ENCODE measurements around the gene KIAA1549.

KIAA1549 gene

GRCh38 chr7:138864667-138865066 is 116.5 kb downstream of the KIAA1549 start:
- Histone ChIP-seq H3K36me3 (ENCODE audit: control insufficient read depth, insufficient read depth, low read length, severe bottlenecking) (no peaks in the 10 kb centered on the region), H3K9ac (ENCODE audit: low read length) (no peak overlapping the region), H3K4me1 (ENCODE audit: control insufficient read depth, insufficient read depth, low read length) (peaks cover 9% of the 10 kb centered on the region), H3K4me3 (ENCODE audit: low read length) (no peak overlapping the region), H3K9me3 (ENCODE audit: control insufficient read depth, low read length) (no peaks in the 10 kb centered on the region), H3K27me3 (replicated peaks; ENCODE audit: control insufficient read depth, insufficient read depth, low read length) (no peaks in the 10 kb centered on the region)
- peak; percentile 90 for DNase-seq (ENCODE audit: low read depth)

- DNase-seq (ENCODE audit: low read depth), result no peak
- Histone ChIP-seq H3K27me3 (replicated peaks; ENCODE audit: control insufficient read depth, insufficient read depth, low read length) (no peaks in the 10 kb centered on the region), H3K4me3 (ENCODE audit: low read length) (no peak overlapping the region), H3K9me3 (ENCODE audit: control insufficient read depth, low read length) (no peaks in the 10 kb centered on the region), H3K9ac (ENCODE audit: low read length) (no peak overlapping the region), H3K36me3 (ENCODE audit: control insufficient read depth, insufficient read depth, low read length, severe bottlenecking) (no peaks in the 10 kb centered on the region), H3K4me1 (ENCODE audit: control insufficient read depth, insufficient read depth, low read length) (peaks cover 9% of the 10 kb centered on the region)
Observed at GRCh38 chr7:138863931-138864330, 117.3 kb downstream of the KIAA1549 start.

GRCh38 chr7:138861051-138861450 is 120.1 kb downstream of the KIAA1549 start:
- Histone ChIP-seq H3K9ac (ENCODE audit: low read length) (no peak overlapping the region), H3K36me3 (ENCODE audit: control insufficient read depth, insufficient read depth, low read length, severe bottlenecking) (no peaks in the 10 kb centered on the region), H3K27me3 (replicated peaks; ENCODE audit: control insufficient read depth, insufficient read depth, low read length) (no peaks in the 10 kb centered on the region), H3K4me1 (ENCODE audit: control insufficient read depth, insufficient read depth, low read length) (peaks cover 9% of the 10 kb centered on the region), H3K9me3 (ENCODE audit: control insufficient read depth, low read length) (peaks cover 21% of the 10 kb centered on the region), H3K4me3 (ENCODE audit: low read length) (no peak overlapping the region)
- no peak for DNase-seq (ENCODE audit: low read depth)

- Histone ChIP-seq H3K4me3 (ENCODE audit: low read length) (no peak overlapping the region), H3K9ac (ENCODE audit: low read length) (no peak overlapping the region), H3K36me3 (ENCODE audit: control insufficient read depth, insufficient read depth, low read length, severe bottlenecking) (no peaks in the 10 kb centered on the region), H3K4me1 (ENCODE audit: control insufficient read depth, insufficient read depth, low read length) (no peaks in the 10 kb centered on the region), H3K27me3 (replicated peaks; ENCODE audit: control insufficient read depth, insufficient read depth, low read length) (no peaks in the 10 kb centered on the region), H3K9me3 (ENCODE audit: control insufficient read depth, low read length) (peaks cover 21% of the 10 kb centered on the region)
- DNase-seq (ENCODE audit: low read depth), result no peak
Observed at GRCh38 chr7:138857728-138858127, 123.5 kb downstream of the KIAA1549 start.

- no peaks in the 10 kb centered on the region for H3K36me3 ChIP-seq (ENCODE audit: control insufficient read depth, insufficient read depth, low read length, severe bottlenecking)
Observed at GRCh38 chr7:138854115-138854645, 127.0 kb downstream of the KIAA1549 start.

GRCh38 chr7:138853448-138853847 is 127.7 kb downstream of the KIAA1549 start:
- Histone ChIP-seq H3K4me1 (ENCODE audit: control insufficient read depth, insufficient read depth, low read length) (peaks cover 1% of the 10 kb centered on the region), H3K27me3 (replicated peaks; ENCODE audit: control insufficient read depth, insufficient read depth, low read length) (no peaks in the 10 kb centered on the region), H3K9ac (ENCODE audit: low read length) (no peak overlapping the region), H3K36me3 (ENCODE audit: control insufficient read depth, insufficient read depth, low read length, severe bottlenecking) (no peaks in the 10 kb centered on the region), H3K4me3 (ENCODE audit: low read length) (no peak overlapping the region), H3K9me3 (ENCODE audit: control insufficient read depth, low read length) (peaks cover 21% of the 10 kb centered on the region)
- peak; percentile 5 for DNase-seq (ENCODE audit: low read depth)

More at GRCh38 chr7:138854115-138854645, 127.0 kb downstream of the KIAA1549 start:
- H3K4me1 ChIP-seq (ENCODE audit: control insufficient read depth, insufficient read depth, low read length), result no peaks in the 10 kb centered on the region
- no peaks in the 10 kb centered on the region for H3K27me3 ChIP-seq (replicated peaks; ENCODE audit: control insufficient read depth, insufficient read depth, low read length)
- H3K9ac ChIP-seq (ENCODE audit: low read length), result no peak overlapping the region
- DNase-seq (ENCODE audit: low read depth), result no peak
- H3K4me3 ChIP-seq (ENCODE audit: low read length), result no peak overlapping the region
- H3K9me3 ChIP-seq (ENCODE audit: control insufficient read depth, low read length), result peaks cover 21% of the 10 kb centered on the region

GRCh38 chr7:138852469-138852868 is 128.7 kb downstream of the KIAA1549 start:
- peaks cover 13% of the 10 kb centered on the region for H3K9me3 ChIP-seq (ENCODE audit: control insufficient read depth, low read length)
- no peaks in the 10 kb centered on the region for H3K36me3 ChIP-seq (ENCODE audit: control insufficient read depth, insufficient read depth, low read length, severe bottlenecking)
- H3K9ac ChIP-seq (ENCODE audit: low read length), result no peak overlapping the region
- peaks cover 7% of the 10 kb centered on the region for H3K4me1 ChIP-seq (ENCODE audit: control insufficient read depth, insufficient read depth, low read length)
- no peak overlapping the region for H3K4me3 ChIP-seq (ENCODE audit: low read length)
- no peaks in the 10 kb centered on the region for H3K27me3 ChIP-seq (replicated peaks; ENCODE audit: control insufficient read depth, insufficient read depth, low read length)
- no peak for DNase-seq (ENCODE audit: low read depth)

GRCh38 chr7:138849701-138850100 is 131.5 kb downstream of the KIAA1549 start:
- no peak for DNase-seq (ENCODE audit: low read depth)
- Histone ChIP-seq H3K4me1 (ENCODE audit: control insufficient read depth, insufficient read depth, low read length) (peaks cover 7% of the 10 kb centered on the region), H3K27me3 (replicated peaks; ENCODE audit: control insufficient read depth, insufficient read depth, low read length) (no peaks in the 10 kb centered on the region), H3K9ac (ENCODE audit: low read length) (no peak overlapping the region), H3K36me3 (ENCODE audit: control insufficient read depth, insufficient read depth, low read length, severe bottlenecking) (no peaks in the 10 kb centered on the region), H3K4me3 (ENCODE audit: low read length) (no peak overlapping the region), H3K9me3 (ENCODE audit: control insufficient read depth, low read length) (no peaks in the 10 kb centered on the region)

GRCh38 chr7:138848056-138848980 is 132.9 kb downstream of the KIAA1549 start:
- Histone ChIP-seq H3K4me3 (ENCODE audit: low read length) (no peak overlapping the region), H3K4me1 (ENCODE audit: control insufficient read depth, insufficient read depth, low read length) (peaks cover 7% of the 10 kb centered on the region), H3K27me3 (replicated peaks; ENCODE audit: control insufficient read depth, insufficient read depth, low read length) (no peaks in the 10 kb centered on the region), H3K9me3 (ENCODE audit: control insufficient read depth, low read length) (no peaks in the 10 kb centered on the region), H3K9ac (ENCODE audit: low read length) (no peak overlapping the region), H3K36me3 (ENCODE audit: control insufficient read depth, insufficient read depth, low read length, severe bottlenecking) (no peaks in the 10 kb centered on the region)
- DNase-seq (ENCODE audit: low read depth), result peak; percentile 62

GRCh38 chr7:138845711-138846110 is 135.5 kb downstream of the KIAA1549 start:
- Histone ChIP-seq H3K27me3 (replicated peaks; ENCODE audit: control insufficient read depth, insufficient read depth, low read length) (no peaks in the 10 kb centered on the region), H3K4me1 (ENCODE audit: control insufficient read depth, insufficient read depth, low read length) (peaks cover 7% of the 10 kb centered on the region), H3K4me3 (ENCODE audit: low read length) (no peak overlapping the region), H3K36me3 (ENCODE audit: control insufficient read depth, insufficient read depth, low read length, severe bottlenecking) (no peaks in the 10 kb centered on the region), H3K9me3 (ENCODE audit: control insufficient read depth, low read length) (no peaks in the 10 kb centered on the region), H3K9ac (ENCODE audit: low read length) (no peak overlapping the region)
- DNase-seq (ENCODE audit: low read depth), result no peak

GRCh38 chr7:138843632-138844580 is 137.3 kb downstream of the KIAA1549 start:
- H3K36me3 ChIP-seq (ENCODE audit: control insufficient read depth, insufficient read depth, low read length, severe bottlenecking), result no peaks in the 10 kb centered on the region
- DNase-seq (ENCODE audit: low read depth), result no peak
- no peak overlapping the region for H3K9ac ChIP-seq (ENCODE audit: low read length)

More at GRCh38 chr7:138843632-138844580, 137.3 kb downstream of the KIAA1549 start:
- Histone ChIP-seq H3K9me3 (ENCODE audit: control insufficient read depth, low read length) (no peaks in the 10 kb centered on the region), H3K27me3 (replicated peaks; ENCODE audit: control insufficient read depth, insufficient read depth, low read length) (no peaks in the 10 kb centered on the region), H3K4me3 (ENCODE audit: low read length) (no peak overlapping the region), H3K4me1 (ENCODE audit: control insufficient read depth, insufficient read depth, low read length) (peaks cover 7% of the 10 kb centered on the region)

All from adipocyte (in vitro differentiated cells).